ENCODE measurements around the gene TEX264. TPM values are rescaled to one million over a fixed set of nuclear protein-coding genes. Genes with fewer than 3 reads are reported as not detected.
A peak's percentile ranks its signal among the peaks of the same experiment; 100 is the strongest.
"Not testable (repeated sequence)": the region's sequence is repeated elsewhere in the genome, so short reads cannot be mapped to it uniquely, and the experiment has no call there.

TEX264 gene, protein sequence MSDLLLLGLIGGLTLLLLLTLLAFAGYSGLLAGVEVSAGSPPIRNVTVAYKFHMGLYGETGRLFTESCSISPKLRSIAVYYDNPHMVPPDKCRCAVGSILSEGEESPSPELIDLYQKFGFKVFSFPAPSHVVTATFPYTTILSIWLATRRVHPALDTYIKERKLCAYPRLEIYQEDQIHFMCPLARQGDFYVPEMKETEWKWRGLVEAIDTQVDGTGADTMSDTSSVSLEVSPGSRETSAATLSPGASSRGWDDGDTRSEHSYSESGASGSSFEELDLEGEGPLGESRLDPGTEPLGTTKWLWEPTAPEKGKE
- 10 to 100 TPM; 60.2 to 76.8 (median 66.8) TPM for polyA plus RNA-seq (ENCODE audit: insufficient read length in 4 of 4)

- peak; percentile 13 to 65 (median 59) for DNase-seq (ENCODE audit: low read depth in 4 of 4, low spot score in 2 of 4)
Measured at GRCh38 chr3:51670823-51671733, at the start of gene TEX264. Gene TEX264, plus strand, starts transcription at chr3:51671252. Its CDS starts 3,053 bp downstream, at chr3:51674305.

DNA sequence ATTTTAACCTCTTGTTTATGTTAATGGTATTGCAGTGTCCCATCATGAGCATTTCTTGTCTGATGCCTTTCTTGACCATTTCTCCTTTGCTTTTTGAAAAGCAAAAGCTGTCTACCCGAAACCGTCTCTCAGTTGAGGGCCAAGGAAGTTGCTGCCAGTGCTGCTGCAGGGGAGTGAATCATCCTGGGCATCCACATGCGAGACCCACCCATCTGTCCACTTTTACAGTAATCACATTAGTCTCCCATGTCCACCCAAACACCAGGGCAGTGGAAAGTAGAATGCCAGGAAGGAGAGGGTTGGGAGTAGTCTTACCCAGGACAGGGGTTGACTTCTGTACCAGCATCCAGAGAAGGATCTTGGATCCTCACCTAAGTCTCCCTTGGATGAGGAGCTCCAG is 48.6 kb upstream of the TEX264 start:
- DNase-seq (ENCODE audit: low read depth in 4 of 4, low spot score in 2 of 4), result no peak

DNA sequence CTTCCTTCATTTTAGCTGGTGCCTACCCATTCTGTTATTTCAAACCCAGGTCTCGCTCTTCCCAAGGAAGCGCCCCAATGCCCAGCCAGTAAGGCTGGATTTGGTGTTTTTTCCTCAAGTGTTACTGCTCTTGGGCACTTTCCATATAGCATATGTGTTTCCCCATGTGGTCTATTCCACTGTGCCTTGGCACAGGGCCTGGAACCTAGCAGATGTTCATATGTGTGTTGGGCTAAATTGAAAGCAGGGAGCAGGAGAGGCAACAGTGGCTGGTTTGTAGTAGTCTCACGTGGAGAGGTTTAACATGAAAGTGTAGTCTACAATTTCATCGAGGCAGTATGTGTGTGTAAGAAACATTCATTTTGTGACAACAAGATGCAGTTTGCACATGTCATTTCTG is 48.2 kb upstream of the TEX264 start:
- no peak for DNase-seq (ENCODE audit: low read depth in 4 of 4, low spot score in 2 of 4)

DNA sequence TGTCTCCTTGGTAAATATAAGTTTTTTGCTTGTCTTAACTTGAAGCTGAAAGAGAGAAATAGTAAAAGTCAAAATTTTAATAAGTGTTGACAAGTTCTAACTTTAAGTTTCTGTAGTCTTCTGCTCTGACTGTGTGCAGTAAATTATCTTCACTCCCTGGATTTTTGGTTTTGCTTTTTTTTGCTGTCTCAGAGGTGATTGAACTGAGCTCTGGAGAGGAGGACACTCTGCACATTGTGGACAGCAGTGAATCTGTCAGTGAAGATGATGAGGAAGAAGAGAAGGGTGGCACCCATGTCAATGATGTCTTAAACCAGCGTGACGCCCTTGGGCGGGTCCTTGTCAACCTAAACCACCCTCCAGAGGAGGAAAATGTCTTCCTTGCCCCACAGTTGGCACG is 40.5 kb upstream of the TEX264 start:
- no peak for DNase-seq (ENCODE audit: low read depth in 4 of 4, low spot score in 2 of 4)

DNA sequence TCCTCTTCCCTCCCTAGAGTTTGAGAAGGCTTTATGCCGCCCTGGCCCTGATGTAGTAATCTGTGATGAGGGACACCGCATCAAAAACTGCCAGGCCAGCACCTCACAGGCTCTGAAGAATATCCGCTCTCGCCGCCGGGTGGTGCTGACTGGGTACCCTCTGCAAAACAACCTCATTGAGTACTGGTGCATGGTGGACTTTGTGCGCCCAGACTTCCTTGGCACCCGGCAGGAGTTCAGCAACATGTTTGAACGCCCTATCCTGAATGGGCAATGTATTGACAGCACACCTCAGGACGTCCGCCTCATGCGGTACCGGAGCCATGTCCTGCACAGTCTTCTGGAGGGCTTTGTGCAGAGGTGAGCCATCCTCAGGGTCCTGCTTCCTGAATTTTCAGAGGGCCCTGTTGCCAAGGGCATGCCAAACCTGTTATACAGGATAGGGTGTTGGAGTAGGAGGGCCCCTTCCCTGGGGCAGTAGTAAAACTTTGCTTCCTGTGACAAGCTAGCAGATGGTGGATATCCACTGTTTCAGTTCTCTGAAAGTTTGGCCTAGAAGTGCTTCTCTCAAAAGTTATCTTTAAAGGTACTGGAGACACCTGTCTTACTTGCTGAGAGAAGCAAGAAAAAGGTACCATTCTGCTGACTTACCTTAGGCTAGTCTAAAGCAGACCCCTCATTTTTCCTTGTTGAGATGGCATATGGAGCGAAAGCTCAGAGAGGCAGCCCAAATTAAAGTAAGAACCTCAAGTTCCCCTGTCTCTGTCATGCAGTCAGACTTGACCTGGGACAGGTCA is 33.7 kb upstream of the TEX264 start:
- no peak for DNase-seq (ENCODE audit: low read depth in 4 of 4, low spot score in 2 of 4)

GRCh38 chr3:51637941-51638471 is 33.0 kb upstream of the TEX264 start:
- no peak for DNase-seq (ENCODE audit: low read depth in 4 of 4, low spot score in 2 of 4)

- DNase-seq (ENCODE audit: low read depth in 4 of 4, low spot score in 2 of 4), result no peak
Measured at GRCh38 chr3:51642462-51642861, 28.6 kb upstream of the TEX264 start.

- no peak for DNase-seq (ENCODE audit: low read depth in 4 of 4, low spot score in 2 of 4)
Measured at GRCh38 chr3:51646091-51646490, 25.0 kb upstream of the TEX264 start.

DNA sequence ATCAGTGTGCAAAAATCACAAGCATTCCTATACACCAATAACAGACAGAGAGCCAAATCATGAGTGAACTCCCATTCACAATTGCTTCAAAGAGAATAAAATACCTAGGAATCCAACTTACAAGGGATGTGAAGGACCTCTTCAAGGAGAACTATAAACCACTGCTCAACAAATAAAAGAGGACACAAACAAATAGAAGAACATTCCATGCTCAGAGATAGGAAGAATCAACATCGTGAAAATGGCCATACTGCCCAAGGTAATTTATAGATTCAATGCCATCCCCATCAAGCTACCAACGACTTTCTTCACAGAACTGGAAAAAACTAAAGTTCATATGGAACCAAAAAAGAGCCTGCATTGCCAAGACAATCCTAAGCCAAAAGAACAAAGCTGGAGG is 18.9 kb upstream of the TEX264 start:
- DNase-seq (ENCODE audit: low read depth in 4 of 4, low spot score in 2 of 4), result not testable (repeated sequence)

DNA sequence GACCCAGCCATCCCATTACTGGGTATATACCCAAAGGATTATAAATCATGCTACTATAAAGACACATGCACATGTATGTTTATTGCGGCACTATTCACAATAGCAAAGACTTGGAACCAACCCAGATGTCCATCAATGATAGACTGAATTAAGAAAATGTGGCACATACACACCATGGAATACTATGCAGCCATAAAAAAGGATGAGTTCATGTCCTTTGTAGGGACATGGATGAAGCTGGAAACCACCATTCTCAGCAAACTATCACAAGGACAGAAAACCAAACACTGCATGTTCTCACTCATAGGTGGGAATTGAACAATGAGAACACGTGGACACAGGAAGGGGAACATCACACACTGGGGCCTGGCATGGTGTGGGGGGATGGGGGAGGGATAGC is 17.6 kb upstream of the TEX264 start:
- DNase-seq (ENCODE audit: low read depth in 4 of 4, low spot score in 2 of 4), result not testable (repeated sequence)

DNA sequence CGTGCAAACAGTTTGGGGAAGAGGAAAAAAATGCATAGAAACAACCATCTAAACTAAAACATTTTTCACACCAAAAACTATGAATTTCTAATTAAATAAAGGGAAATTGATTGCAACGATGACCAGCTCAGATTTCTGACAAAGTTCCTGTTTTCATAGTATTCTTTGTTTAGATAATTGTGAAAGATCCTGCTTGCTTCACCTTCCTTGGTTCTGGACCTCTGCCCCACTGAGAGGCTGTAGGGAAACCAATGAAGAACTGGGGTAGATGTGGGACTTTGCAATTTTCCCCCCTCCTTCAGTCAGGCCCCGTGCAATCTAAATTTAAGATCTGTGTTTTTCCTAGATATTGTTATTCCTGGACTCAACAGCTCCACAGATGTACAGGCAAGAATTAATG is 13.8 kb upstream of the TEX264 start:
- DNase-seq (ENCODE audit: low read depth in 4 of 4, low spot score in 2 of 4), result no peak

DNA sequence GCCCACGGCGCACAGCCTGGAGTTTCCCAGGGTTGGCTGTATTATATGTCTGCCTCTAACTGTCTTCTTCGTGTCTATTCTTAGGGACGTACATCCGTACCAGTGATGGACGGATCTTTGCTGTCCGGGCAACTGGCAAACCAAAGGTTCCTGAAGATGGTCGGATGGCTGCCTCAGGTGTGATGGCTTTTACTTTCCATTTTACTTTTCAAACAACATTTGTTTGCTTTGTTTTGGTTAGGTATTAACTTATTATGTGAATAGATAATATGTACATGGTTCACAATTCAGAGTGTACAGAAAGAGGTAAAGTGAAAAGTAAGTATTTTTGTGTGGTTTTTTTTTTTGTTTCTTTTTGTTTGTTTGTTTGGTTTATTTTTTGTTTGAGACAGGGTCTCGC is 11.1 kb upstream of the TEX264 start:
- no peak for DNase-seq (ENCODE audit: low read depth in 4 of 4, low spot score in 2 of 4)

DNA sequence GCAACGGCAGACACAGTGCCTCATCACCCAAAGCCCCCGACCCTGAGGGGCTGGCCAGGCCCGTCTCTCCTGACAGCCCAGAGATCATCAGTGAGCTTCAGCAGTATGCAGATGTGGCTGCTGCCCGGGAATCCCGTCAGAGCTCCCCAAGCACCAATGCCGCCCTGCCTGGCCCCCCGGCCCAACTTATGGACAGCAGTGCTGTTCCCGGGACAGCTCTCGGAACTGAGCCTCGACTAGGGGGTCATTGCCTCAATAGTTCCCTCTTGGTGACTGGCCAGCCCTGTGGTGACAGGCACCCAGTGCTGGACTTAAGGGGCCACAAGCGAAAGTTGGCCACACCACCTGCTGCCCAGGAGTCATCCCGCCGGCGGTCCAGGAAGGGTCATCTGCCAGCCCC is 8.6 kb upstream of the TEX264 start:
- no peak for DNase-seq (ENCODE audit: low read depth in 4 of 4, low spot score in 2 of 4)

- no peak for DNase-seq (ENCODE audit: low read depth in 4 of 4, low spot score in 2 of 4)
Measured at GRCh38 chr3:51668756-51669155, 2.3 kb upstream of the TEX264 start.

- DNase-seq (ENCODE audit: low read depth in 4 of 4, low spot score in 2 of 4), result peak in 2 of 4 donors; percentile 48 to 59
Measured at GRCh38 chr3:51669241-51670052, 1.6 kb upstream of the TEX264 start.

- no peak for DNase-seq (ENCODE audit: low read depth in 4 of 4, low spot score in 2 of 4)
Measured at GRCh38 chr3:51670053-51670822, 814 bp upstream of the TEX264 start.

- peak in 3 of 4 donors; percentile 15 to 38 (median 21) for DNase-seq (ENCODE audit: low read depth in 4 of 4, low spot score in 2 of 4)
Measured at GRCh38 chr3:51671734-51672475, 853 bp downstream of the TEX264 start.

GRCh38 chr3:51673181-51673801 is 2.2 kb downstream of the TEX264 start:
- no peak for DNase-seq (ENCODE audit: low read depth in 4 of 4, low spot score in 2 of 4)
